ENCODE data around the gene FDXACB1. TPM values are rescaled to one million over a fixed set of nuclear protein-coding genes. Genes with fewer than 3 reads are reported as not detected.
A peak's percentile ranks its signal among the peaks of the same experiment; 100 is the strongest.

The FDXACB1 gene
- total RNA-seq, 3 donors from 2014 or later (not counting 1 experiment from before 2014, with no cell fraction given) = 2.0 to 4.0 (median 3.3) TPM

- intact Hi-C loops (cut with micrococcal nuclease) = no loop called here
- ATAC-seq (no peak), DNase-seq (no peak)
- no peak overlapping the region for H3K27ac Mint-ChIP-seq
- H3K27me3 Mint-ChIP-seq (ENCODE audit: low read depth in 2 of 2) = no peaks in the 10 kb centered on the region
- H3K27ac ChIP-seq (ENCODE audit: low read length) = no peak overlapping the region
- no peak for TF ChIP-seq CTCF (IDR thresholded peaks at IDR 0.05)
- H3K4me3 Mint-ChIP-seq = no peak overlapping the region
- 96% methylated on average over 4 of the region's 4 CpGs for WGBS (ENCODE audit: insufficient coverage)
- H3K27me3 ChIP-seq (ENCODE audit: control insufficient read depth, insufficient read depth, low read length) = no peaks in the 10 kb centered on the region
- peaks cover 0 to 5% of the 10 kb centered on the region in 2 donors for H3K4me1 Mint-ChIP-seq
- peaks cover 41% of the 10 kb centered on the region for H3K36me3 ChIP-seq (ENCODE audit: control insufficient read depth, insufficient read depth, low read length)
- no peaks in the 10 kb centered on the region for H3K9me3 ChIP-seq (ENCODE audit: control insufficient read depth, insufficient read depth, low read length)
- H3K36me3 Mint-ChIP-seq = peaks cover 32% of the 10 kb centered on the region
- no peak overlapping the region for H3K4me3 ChIP-seq (ENCODE audit: low read length)
- no peaks in the 10 kb centered on the region for H3K9me3 Mint-ChIP-seq
- no peaks in the 10 kb centered on the region for H3K4me1 ChIP-seq (ENCODE audit: control insufficient read depth, insufficient read depth, low read length)
These were observed 45.4 kb downstream of the FDXACB1 start for GRCh38 chr11:111833524-111833923.

- H3K36me3 Mint-ChIP-seq = peaks cover 17% of the 10 kb centered on the region
- Histone ChIP-seq H3K4me3 (ENCODE audit: low read length) (no peak overlapping the region), H3K27ac (ENCODE audit: low read length) (no peak overlapping the region), H3K27me3 (ENCODE audit: control insufficient read depth, insufficient read depth, low read length) (no peaks in the 10 kb centered on the region), H3K4me1 (ENCODE audit: control insufficient read depth, insufficient read depth, low read length) (no peaks in the 10 kb centered on the region), H3K9me3 (ENCODE audit: control insufficient read depth, insufficient read depth, low read length) (no peaks in the 10 kb centered on the region), H3K36me3 (ENCODE audit: control insufficient read depth, insufficient read depth, low read length) (peaks cover 10% of the 10 kb centered on the region)
- H3K9me3 Mint-ChIP-seq = no peaks in the 10 kb centered on the region
- no peak overlapping the region for H3K4me3 Mint-ChIP-seq
- intact Hi-C loops (cut with micrococcal nuclease) = no loop called here
- no peak overlapping the region for H3K27ac Mint-ChIP-seq
- 90% methylated on average over 1 of the region's 5 CpGs for WGBS (ENCODE audit: insufficient coverage)
- no peaks in the 10 kb centered on the region for H3K4me1 Mint-ChIP-seq
- H3K27me3 Mint-ChIP-seq (ENCODE audit: low read depth in 2 of 2) = no peaks in the 10 kb centered on the region
- no peak for ATAC-seq
- TF ChIP-seq CTCF (IDR thresholded peaks at IDR 0.05) = no peak
- DNase-seq = no peak
These were observed 49.6 kb downstream of the FDXACB1 start for GRCh38 chr11:111829185-111829968.

GRCh38 chr11:111826322-111826950 lies 52.5 kb downstream of the FDXACB1 start:
- DNase-seq = no peak
- 100% methylated on average over 1 of the region's 2 CpGs for WGBS (ENCODE audit: insufficient coverage)
- no peak for TF ChIP-seq CTCF (IDR thresholded peaks at IDR 0.05)
- H3K27ac ChIP-seq (ENCODE audit: low read length) = no peak overlapping the region
- H3K27ac Mint-ChIP-seq = peak overlapping the region in 1 of 2 donors; percentile 8
- H3K4me1 ChIP-seq (ENCODE audit: control insufficient read depth, insufficient read depth, low read length) = no peaks in the 10 kb centered on the region
- peaks cover 4% of the 10 kb centered on the region for H3K36me3 ChIP-seq (ENCODE audit: control insufficient read depth, insufficient read depth, low read length)
- no peaks in the 10 kb centered on the region for H3K27me3 ChIP-seq (ENCODE audit: control insufficient read depth, insufficient read depth, low read length)
- H3K4me3 Mint-ChIP-seq = no peak overlapping the region
- intact Hi-C loops (cut with micrococcal nuclease) = no loop called here
- ATAC-seq = no peak
- H3K4me1 Mint-ChIP-seq = no peaks in the 10 kb centered on the region
- no peaks in the 10 kb centered on the region for H3K9me3 ChIP-seq (ENCODE audit: control insufficient read depth, insufficient read depth, low read length)
- H3K36me3 Mint-ChIP-seq = peaks cover 17% of the 10 kb centered on the region
- no peak overlapping the region for H3K4me3 ChIP-seq (ENCODE audit: low read length)
- H3K9me3 Mint-ChIP-seq = no peaks in the 10 kb centered on the region
- no peaks in the 10 kb centered on the region for H3K27me3 Mint-ChIP-seq (ENCODE audit: low read depth in 2 of 2)

Other genes with a start within 250 kb of the FDXACB1 start
- gene PPP2R1B, start 112.8 kb downstream of the FDXACB1 start, total RNA-seq = 10 to 100 TPM; 32.6 to 41.4 (median 40.8) TPM
- gene ALG9, start 7.6 kb downstream of the FDXACB1 start, total RNA-seq = 10 to 100 TPM; 30.6 to 37.1 (median 35.4) TPM
- gene CFAP68, start 376 bp upstream of the FDXACB1 start, total RNA-seq = 1 to 10 TPM; 5.9 to 9.2 (median 7.6) TPM
- not detected for gene CRYAB, start 32.6 kb upstream of the FDXACB1 start, total RNA-seq
- gene HSPB2, start 33.6 kb upstream of the FDXACB1 start, total RNA-seq = not detected
- not detected for gene C11orf52, start 39.7 kb upstream of the FDXACB1 start, total RNA-seq
- 1 to 10 TPM in 1 of 3 donors, under 1 TPM in 2; 0.26 to 1.0 (median 0.57) TPM for gene DIXDC1, start 58.2 kb upstream of the FDXACB1 start, total RNA-seq
- 10 to 100 TPM; 12.6 to 16.2 (median 15.5) TPM for gene DLAT, start 146.2 kb upstream of the FDXACB1 start, total RNA-seq
- gene PIH1D2, start 194.9 kb upstream of the FDXACB1 start, total RNA-seq = not detected
- gene NKAPD1, start 195.1 kb upstream of the FDXACB1 start, total RNA-seq = 10 to 100 TPM; 12.6 to 14.9 (median 13.3) TPM
- 10 to 100 TPM; 14.6 to 17.8 (median 17.0) TPM for gene TIMM8B, start 207.6 kb upstream of the FDXACB1 start, total RNA-seq
- 10 to 100 TPM; 46.8 to 55.0 (median 52.3) TPM for gene SDHD, start 207.7 kb upstream of the FDXACB1 start, total RNA-seq

Measured in natural killer cell (primary cell).